ENCODE data around the gene TIMM10. TPM values are rescaled to one million over a fixed set of nuclear protein-coding genes. Genes with fewer than 3 reads are reported as not detected.

Gene TIMM10
- total and polyA plus RNA-seq, 4 donors: 19.8 to 77.4 (median 30.3) TPM

GRCh38 chr11:57574061-57574460 is 43.5 kb upstream of the TIMM10 start:
- no peaks in the 10 kb centered on the region for H3K9me3 ChIP-seq (ENCODE audit: control insufficient read depth in 4 of 4, low read length in 3 of 4)
- no peak overlapping the region for H3K4me3 ChIP-seq (ENCODE audit: low read depth in 1 of 3, low read length in 3 of 3)
- H3K27ac ChIP-seq (ENCODE audit: low read depth in 1 of 2, low read length in 2 of 2): no peak overlapping the region
- no peak for DNase-seq (ENCODE audit: low spot score)
- H3K4me1 ChIP-seq (ENCODE audit: control insufficient read depth in 4 of 4, insufficient read depth in 4 of 4, low read length in 3 of 4): peaks cover 3 to 7% (median 5%) of the 10 kb centered on the region in 4 donors
- no peaks in the 10 kb centered on the region for H3K36me3 ChIP-seq (ENCODE audit: control insufficient read depth in 4 of 4, insufficient read depth in 3 of 4, low read depth in 1 of 4, low read length in 3 of 4)
- 90% methylated on average over 4 of the region's 4 CpGs for WGBS
- no peak for TF ChIP-seq MAX (IDR thresholded peaks at IDR 0.05)
- no peak for TF ChIP-seq HNF4A (conservative IDR thresholded peaks at IDR 0.05)
- TF ChIP-seq FOXA2 (IDR thresholded peaks at IDR 0.05): no peak
- TF ChIP-seq RXRA (IDR thresholded peaks at IDR 0.05): no peak
- TF ChIP-seq JUND (IDR thresholded peaks at IDR 0.05): no peak
- TF ChIP-seq NR2F2 (IDR thresholded peaks at IDR 0.05): no peak
- TF ChIP-seq CTCF (IDR thresholded peaks at IDR 0.05; ENCODE audit: low read depth, low read length, missing input control): no peak
- no peak for TF ChIP-seq REST (IDR thresholded peaks at IDR 0.05)
- TF ChIP-seq ATF3 (IDR thresholded peaks at IDR 0.05): no peak
- TF ChIP-seq GABPA (IDR thresholded peaks at IDR 0.05 in 1 of 2, conservative IDR thresholded peaks at IDR 0.05 in 1 of 2): no peak
- TF ChIP-seq HNF4G (IDR thresholded peaks at IDR 0.05): no peak
- TF ChIP-seq SP1 (IDR thresholded peaks at IDR 0.05): no peak
- no peak for TF ChIP-seq EGR1 (IDR thresholded peaks at IDR 0.05; ENCODE audit: low read depth in 2 of 2)
- no peak for TF ChIP-seq FOXA1 (IDR thresholded peaks at IDR 0.05)
- no peaks in the 10 kb centered on the region for H3K27me3 ChIP-seq (ENCODE audit: control insufficient read depth in 4 of 4, insufficient read depth in 4 of 4, low read length in 3 of 4)
- H3K9ac ChIP-seq (ENCODE audit: low read depth in 1 of 2, low read length in 2 of 2): no peak overlapping the region

- Histone ChIP-seq H3K9me3 (ENCODE audit: control insufficient read depth in 4 of 4, low read length in 3 of 4) (no peaks in the 10 kb centered on the region), H3K4me3 (ENCODE audit: low read depth in 1 of 3, low read length in 3 of 3) (no peak overlapping the region), H3K27ac (ENCODE audit: low read depth in 1 of 2, low read length in 2 of 2) (no peak overlapping the region), H3K27me3 (ENCODE audit: control insufficient read depth in 4 of 4, insufficient read depth in 4 of 4, low read length in 3 of 4) (no peaks in the 10 kb centered on the region), H3K9ac (ENCODE audit: low read depth in 1 of 2, low read length in 2 of 2) (no peak overlapping the region), H3K4me1 (ENCODE audit: control insufficient read depth in 4 of 4, insufficient read depth in 4 of 4, low read length in 3 of 4) (peaks cover 6 to 21% (median 13%) of the 10 kb centered on the region in 4 donors), H3K36me3 (ENCODE audit: control insufficient read depth in 4 of 4, insufficient read depth in 3 of 4, low read depth in 1 of 4, low read length in 3 of 4) (no peaks in the 10 kb centered on the region)
- no peak for DNase-seq (ENCODE audit: low spot score)
- 69% methylated on average over 2 of the region's 2 CpGs for WGBS
- TF ChIP-seq MAX (IDR thresholded peaks at IDR 0.05) (no peak), TAF1 (conservative IDR thresholded peaks at IDR 0.05) (no peak), HNF4G (IDR thresholded peaks at IDR 0.05) (no peak), YY1 (IDR thresholded peaks at IDR 0.05) (no peak), NR2F2 (IDR thresholded peaks at IDR 0.05) (no peak), CTCF (IDR thresholded peaks at IDR 0.05; ENCODE audit: low read depth, low read length, missing input control) (no peak), ATF3 (IDR thresholded peaks at IDR 0.05) (no peak), REST (IDR thresholded peaks at IDR 0.05) (no peak), RAD21 (IDR thresholded peaks at IDR 0.05) (no peak), RXRA (IDR thresholded peaks at IDR 0.05) (no peak), GABPA (IDR thresholded peaks at IDR 0.05 in 1 of 2, conservative IDR thresholded peaks at IDR 0.05 in 1 of 2) (no peak)
These were observed 41.1 kb upstream of the TIMM10 start for GRCh38 chr11:57571606-57572005.
